Panc1 (cell line): ENCODE results near the gene AQP5. TPM values are rescaled to one million over a fixed set of nuclear protein-coding genes. Genes with fewer than 3 reads are reported as not detected.

Experiments used
- ATAC-seq: fragments of 200-7000 bp; cut with Tn5 transposase; 2 replicates; pipeline ENCODE4 v1.9.1; 2020; ENCODE audit warnings: mild to moderate bottlenecking, moderate library complexity
- BruUV-seq: library from RNA; stranded (reverse); fragments of 400-500 nt; replicated peaks from 2 replicates; lab custom pipeline; 2021; lab: Mats Ljungman, UMichigan
- CTCF ChIA-PET: fragments of 300-600 bp; sonication (Branson Sonifier 250); formaldehyde crosslinking; loops from one replicate; lab custom pipeline; 2022; ENCODE audit warnings: antibody characterized with exemption; lab: Charles Lee
- POLR2A ChIA-PET: fragments of 300-600 bp; sonication (Branson Sonifier 250); formaldehyde crosslinking; loops from one replicate; lab custom pipeline; 2022; ENCODE audit warnings: antibody characterized with exemption; lab: Charles Lee
- DNase-seq: peaks from one replicate; pipeline ENCODE4 v3.0.0-alpha.2; 2010; ENCODE audit warnings: low read depth, low spot score
- H3K27ac ChIP-seq: 2 replicates; pipeline ENCODE4 v1.5.1; 2011; ENCODE audit warnings: mild to moderate bottlenecking, low read length, inconsistent platforms
- H3K27me3 ChIP-seq: fragments of 200-500 bp; sonication (Bioruptor generic); 2 replicates; pipeline ENCODE4 v1.6.0; 2014; ENCODE audit warnings: low read length, inconsistent platforms; ENCODE audit not compliant: control insufficient read depth, insufficient read depth
- H3K36me3 ChIP-seq: fragments of 200-500 bp; sonication (Bioruptor generic); 2 replicates; pipeline ENCODE4 v1.5.1; 2014; ENCODE audit warnings: inconsistent platforms, mild to moderate bottlenecking, low read length, moderate library complexity; ENCODE audit not compliant: control insufficient read depth, insufficient read depth
- H3K4me1 ChIP-seq: 2 replicates; pipeline ENCODE4 v1.5.1; 2011; ENCODE audit warnings: inconsistent platforms, mild to moderate bottlenecking, low read length, moderate library complexity; ENCODE audit not compliant: control insufficient read depth, insufficient read depth
- H3K4me3 ChIP-seq, 2 experiments: 2 replicates each; pipeline ENCODE4 v1.5.1; 2011 to 2012; ENCODE audit warnings: low read depth in 2 of 2, low read length in 2 of 2, mild to moderate bottlenecking in 2 of 2, inconsistent platforms in 1 of 2, moderate library complexity in 1 of 2
- H3K9me3 ChIP-seq: fragments of 200-500 bp; sonication (Bioruptor generic); 2 replicates; pipeline ENCODE4 v1.5.1; 2014; ENCODE audit warnings: low read depth, mild to moderate bottlenecking, inconsistent platforms, low read length, moderate library complexity; ENCODE audit not compliant: control insufficient read depth, insufficient read depth
- CTCF ChIP-seq: fragments of 450-650 bp; IDR thresholded peaks from 2 replicates; pipeline ENCODE4 v1.5.1; 2017; ENCODE audit warnings: mild to moderate bottlenecking
- POLR2AphosphoS5 ChIP-seq: IDR thresholded peaks from 2 replicates; pipeline ENCODE4 v1.6.1; 2012; ENCODE audit warnings: mild to moderate bottlenecking, low read depth, low read length, moderate library complexity
- REST ChIP-seq, 2 experiments: IDR thresholded peaks; 2 replicates each; pipeline ENCODE4 v1.6.1; 2011 to 2012; ENCODE audit warnings: low read depth in 2 of 2, control low read depth in 1 of 2, low read length in 1 of 2, mild to moderate bottlenecking in 1 of 2, moderate library complexity in 1 of 2; ENCODE audit not compliant: insufficient read depth in 1 of 2
- SIN3A ChIP-seq: IDR thresholded peaks from 2 replicates; pipeline ENCODE4 v1.6.1; 2012; ENCODE audit warnings: low read depth, mild to moderate bottlenecking, low read length, moderate library complexity, borderline replicate concordance; ENCODE audit not compliant: insufficient read depth
- TCF7L2 ChIP-seq: IDR thresholded peaks from 2 replicates; pipeline ENCODE4 v1.6.1; 2011; ENCODE audit warnings: mild to moderate bottlenecking, low read depth, low read length, inconsistent platforms
- in situ Hi-C: cut with HindIII; loops from 2 replicates; pipeline ENCODE4 v1.10.0; 2016; ENCODE audit warnings: low sequenced_read_pairs, low pct_unique_long_range_greater_than_20kb
- intact Hi-C: fragments of 100-400 bp; cut with micrococcal nuclease; formaldehyde crosslinking; loops from one replicate; pipeline ENCODE4 v1.10.0; 2022; ENCODE audit not compliant: unreplicated experiment
- total RNA-seq: library from RNA; stranded (reverse); gene quantifications from one replicate; pipeline ENCODE4 v1.2.1, GENCODE V29; 2021; ENCODE audit not compliant: unreplicated experiment

AQP5 gene
- total RNA-seq, 1 experiment from 2014 or later = 0.72 TPM

- Histone ChIP-seq H3K4me1 (peaks cover 7% of the 10 kb centered on the region; the same call in 1 of the 2 replicates), H3K4me3 (no peak overlapping the region), H3K36me3 (no peaks in the 10 kb centered on the region), H3K9me3 (no peaks in the 10 kb centered on the region), H3K27me3 (no peaks in the 10 kb centered on the region), H3K27ac (no peak overlapping the region)
- in situ Hi-C loops = no loop called here
- TF ChIP-seq CTCF = no peak
- TF ChIP-seq TCF7L2 = no peak
- no peak for TF ChIP-seq POLR2AphosphoS5
- TF ChIP-seq SIN3A = no peak
- TF ChIP-seq REST (IDR thresholded peaks at IDR 0.05; ENCODE audit: insufficient read depth in 1 of 2, low read depth in 2 of 2, low read length in 1 of 2) = no peak
- CTCF ChIA-PET = interaction anchor here (0.7 kb wide), 2 partner anchors 43 to 49 kb away, joined by 3 to 5 read pairs; no protein-coding TSS in a partner anchor
- no peak for ATAC-seq
- POLR2A ChIA-PET = no interaction called here
- no TSS peak for BruUV-seq
- DNase-seq = no peak
- intact Hi-C loops = no loop called here
Observed at GRCh38 chr12:49916129-49916919, 45.3 kb upstream of the AQP5 start.

DNA sequence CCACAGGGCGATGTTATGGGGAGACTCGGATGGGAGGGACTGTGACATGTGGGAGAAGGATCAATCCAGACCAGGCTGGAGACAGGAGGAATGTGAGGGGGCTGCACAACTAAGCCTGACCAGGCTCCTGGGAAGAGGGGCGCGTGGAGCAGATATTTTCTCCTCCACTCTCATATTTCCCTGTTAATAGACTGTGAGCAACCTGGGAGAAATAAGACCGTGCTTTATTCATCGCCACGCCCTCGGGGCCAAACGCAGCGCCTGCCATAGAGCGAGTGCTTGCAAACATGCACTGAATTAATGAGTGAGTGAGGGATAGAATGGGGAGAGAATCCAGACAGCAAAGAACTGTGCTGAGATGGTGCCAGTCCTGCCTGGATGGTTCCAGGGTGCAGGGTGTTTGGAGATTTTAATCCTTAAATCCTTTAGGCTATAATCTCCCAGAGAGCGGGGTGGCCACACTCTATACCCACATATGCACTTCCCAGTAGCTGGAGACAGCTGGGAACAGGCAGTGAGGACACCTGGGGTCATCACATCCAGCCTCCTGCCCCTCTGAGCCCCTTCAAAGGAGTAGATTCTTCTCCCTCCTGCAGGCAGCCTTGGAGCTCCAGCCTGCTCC lies 44.4 kb upstream of the AQP5 start:
- in situ Hi-C loops = no loop called here
- H3K4me3 ChIP-seq = no peak overlapping the region
- H3K9me3 ChIP-seq = no peaks in the 10 kb centered on the region
- TF ChIP-seq SIN3A (no peak), POLR2AphosphoS5 (no peak), TCF7L2 (no peak), CTCF (no peak), REST (IDR thresholded peaks at IDR 0.05; ENCODE audit: insufficient read depth in 1 of 2, low read depth in 2 of 2, low read length in 1 of 2) (no peak)
- BruUV-seq = no TSS peak
- no peak overlapping the region for H3K27ac ChIP-seq
- no peak for DNase-seq
- POLR2A ChIA-PET = no interaction called here
- H3K36me3 ChIP-seq = no peaks in the 10 kb centered on the region
- peaks cover 7% of the 10 kb centered on the region; the same call in 1 of the 2 replicates for H3K4me1 ChIP-seq
- CTCF ChIA-PET = no interaction called here
- intact Hi-C loops = no loop called here
- H3K27me3 ChIP-seq = no peaks in the 10 kb centered on the region
- ATAC-seq = no peak
